Colonic mucosa (tissue), 4 donors: ENCODE results near the gene CCDC7. TPM values are rescaled to one million over a fixed set of nuclear protein-coding genes. Genes with fewer than 3 reads are reported as not detected.
"Not testable (repeated sequence)": the region's sequence is repeated elsewhere in the genome, so short reads cannot be mapped to it uniquely, and the experiment has no call there.

ENCODE experiments used
- DNase-seq: peaks from one replicate; pipeline ENCODE4 v3.0.0-alpha.2; 2020
- H3K27ac ChIP-seq: fragments of 200-600 bp; one replicate; pipeline ENCODE4 v1.8.0; 2021
- H3K27me3 ChIP-seq: fragments of 200-600 bp; one replicate; pipeline ENCODE4 v1.8.0; 2021
- H3K36me3 ChIP-seq: fragments of 200-600 bp; one replicate; pipeline ENCODE4 v1.8.0; 2021
- H3K4me1 ChIP-seq: fragments of 200-600 bp; one replicate; pipeline ENCODE4 v1.8.0; 2021; ENCODE audit warnings: mild to moderate bottlenecking
- H3K4me3 ChIP-seq: fragments of 200-600 bp; one replicate; pipeline ENCODE4 v1.8.0; 2021
- H3K9ac ChIP-seq, 2 donors: one replicate each; pipeline ENCODE4 v1.7.0; 2013; ENCODE audit warnings: control low read depth in 2 of 2, low read depth in 2 of 2, low read length in 2 of 2
- H3K9me3 ChIP-seq: fragments of 200-600 bp; one replicate; pipeline ENCODE4 v1.8.0; 2021
- intact Hi-C: fragments of 100-400 bp; cut with DNase I; formaldehyde crosslinking; loops from one replicate; pipeline ENCODE4 v1.14.1; 2022
- total RNA-seq, 2 donors: library from RNA; stranded (reverse); fragmentation: NEBNext Ultra II Directional in 1 of 2; extraction: Animal tissue kit (Norgen Biotek cat#: 25700) in 1 of 2; gene quantifications; one replicate each; pipeline ENCODE4 v1.2.1, GENCODE V29; 2021
- TF ChIP-seq, protein P1 (sequence below): fragments of 200-600 bp; IDR thresholded peaks from one replicate; pipeline ENCODE4 v1.8.0; 2022; ENCODE audit warnings: antibody characterized with exemption, mild to moderate bottlenecking
- donor health status: healthy.
- donor health status: DM: no; HTN: no; CAD: no.
- donor health status: DM: no; HTN: no; CAD: no.

Gene CCDC7
- total RNA-seq, 2 donors from 2014 or later = 9.9 TPM

DNA sequence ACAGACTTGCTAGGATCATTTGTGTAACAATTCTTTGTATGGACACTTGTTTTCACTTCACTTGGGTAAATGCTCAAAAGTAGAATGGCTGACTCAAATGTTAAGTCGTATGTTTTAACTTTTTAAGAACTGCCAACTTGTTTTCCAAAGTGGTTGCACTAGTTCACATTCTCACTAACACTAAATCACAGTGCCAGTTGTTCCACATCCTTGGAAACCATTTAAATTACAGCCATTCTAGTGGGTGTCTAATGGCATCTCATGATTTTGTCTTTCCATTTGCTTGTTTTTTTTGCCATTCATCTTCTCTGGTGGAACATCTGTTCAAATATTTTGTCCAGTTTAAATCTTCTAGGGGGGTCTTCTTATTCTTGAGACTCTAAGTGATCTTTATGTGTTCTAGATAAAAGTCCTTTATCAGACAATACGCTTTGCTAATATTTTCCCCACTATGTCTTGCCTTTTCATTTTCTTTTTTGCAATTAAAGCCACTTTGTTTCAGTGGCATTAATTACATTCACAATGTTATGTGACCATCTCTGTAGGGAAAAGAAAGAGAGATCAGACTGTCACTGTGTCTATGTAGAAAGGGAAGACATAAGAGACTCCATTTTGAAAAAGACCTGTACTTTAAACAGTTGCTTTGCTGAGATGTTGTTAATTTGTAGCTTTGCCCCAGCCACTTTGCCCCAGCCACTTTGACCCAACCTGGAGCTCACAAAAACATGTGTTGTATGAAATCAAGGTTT lies 448.1 kb downstream of the CCDC7 start:
- H3K27me3 ChIP-seq = no peaks in the 10 kb centered on the region
- no peaks in the 10 kb centered on the region for H3K4me1 ChIP-seq
- H3K4me3 ChIP-seq = no peak overlapping the region
- H3K9ac ChIP-seq = no peak overlapping the region
- peaks cover 6% of the 10 kb centered on the region for H3K36me3 ChIP-seq
- H3K9me3 ChIP-seq = no peaks in the 10 kb centered on the region
- H3K27ac ChIP-seq = no peak overlapping the region
- DNase-seq = no peak
- intact Hi-C loops = no loop called here
- TF ChIP-seq, protein P1, sequence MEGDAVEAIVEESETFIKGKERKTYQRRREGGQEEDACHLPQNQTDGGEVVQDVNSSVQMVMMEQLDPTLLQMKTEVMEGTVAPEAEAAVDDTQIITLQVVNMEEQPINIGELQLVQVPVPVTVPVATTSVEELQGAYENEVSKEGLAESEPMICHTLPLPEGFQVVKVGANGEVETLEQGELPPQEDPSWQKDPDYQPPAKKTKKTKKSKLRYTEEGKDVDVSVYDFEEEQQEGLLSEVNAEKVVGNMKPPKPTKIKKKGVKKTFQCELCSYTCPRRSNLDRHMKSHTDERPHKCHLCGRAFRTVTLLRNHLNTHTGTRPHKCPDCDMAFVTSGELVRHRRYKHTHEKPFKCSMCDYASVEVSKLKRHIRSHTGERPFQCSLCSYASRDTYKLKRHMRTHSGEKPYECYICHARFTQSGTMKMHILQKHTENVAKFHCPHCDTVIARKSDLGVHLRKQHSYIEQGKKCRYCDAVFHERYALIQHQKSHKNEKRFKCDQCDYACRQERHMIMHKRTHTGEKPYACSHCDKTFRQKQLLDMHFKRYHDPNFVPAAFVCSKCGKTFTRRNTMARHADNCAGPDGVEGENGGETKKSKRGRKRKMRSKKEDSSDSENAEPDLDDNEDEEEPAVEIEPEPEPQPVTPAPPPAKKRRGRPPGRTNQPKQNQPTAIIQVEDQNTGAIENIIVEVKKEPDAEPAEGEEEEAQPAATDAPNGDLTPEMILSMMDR = no peak

DNA sequence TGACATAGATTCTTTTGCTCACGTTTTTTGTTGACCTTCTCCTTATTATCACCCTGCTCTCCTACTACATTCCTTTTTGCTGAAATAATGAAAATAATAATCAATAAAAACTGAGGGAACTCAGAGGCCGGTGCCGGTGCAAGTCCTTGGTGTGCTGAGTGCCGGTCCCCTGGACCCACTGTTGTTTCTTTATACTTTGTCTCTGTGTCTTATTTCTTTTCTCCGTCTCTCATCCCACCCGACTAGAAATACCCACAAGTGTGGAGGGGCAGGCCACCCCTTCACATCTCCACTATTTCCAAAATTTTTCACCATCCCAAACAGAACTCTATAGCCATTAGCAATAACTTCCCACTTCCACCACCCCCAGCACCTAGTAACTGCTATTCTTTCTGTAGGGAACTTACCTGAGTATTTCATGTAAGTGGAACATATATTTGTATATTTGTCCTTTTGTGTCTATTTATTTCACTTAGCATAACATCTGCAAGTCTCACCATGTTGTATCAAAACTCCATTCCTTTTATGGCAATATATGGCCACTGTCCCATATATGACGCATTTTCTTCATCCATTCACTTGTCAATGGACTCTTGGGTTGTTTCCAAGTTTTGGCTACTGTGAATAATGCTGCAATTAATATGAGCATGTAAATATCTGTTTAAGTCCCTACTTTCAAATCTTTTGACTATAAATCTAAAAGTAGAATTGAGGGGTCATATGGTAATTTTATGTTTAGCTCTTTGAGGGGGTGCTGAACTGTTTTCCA lies 449.4 kb downstream of the CCDC7 start:
- DNase-seq, H3K9ac ChIP-seq, H3K36me3 ChIP-seq, H3K4me3 ChIP-seq, H3K9me3 ChIP-seq, intact Hi-C loops, H3K4me1 ChIP-seq, H3K27ac ChIP-seq, H3K27me3 ChIP-seq: not testable (repeated sequence)

DNA sequence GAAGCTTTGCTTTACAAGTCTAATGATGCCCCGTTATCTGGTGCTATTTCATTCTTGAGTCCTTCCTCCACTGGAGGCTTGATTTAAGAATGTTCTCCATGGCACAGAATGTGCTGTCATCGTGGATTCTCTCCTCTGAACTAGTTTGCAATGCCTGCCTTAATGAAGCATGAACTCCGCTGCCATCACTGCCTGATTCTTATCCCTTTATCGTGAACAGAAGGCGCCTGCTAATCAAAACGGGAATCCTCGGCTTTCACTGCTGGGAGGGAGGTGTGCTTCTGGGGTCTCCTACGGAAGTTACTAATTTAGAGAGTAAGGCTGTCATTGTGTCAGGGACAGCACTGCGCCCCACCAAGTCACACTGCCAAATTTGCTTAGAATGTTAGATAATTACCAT lies 455.9 kb downstream of the CCDC7 start:
- TF ChIP-seq, protein P1 = no peak
- intact Hi-C loops = no loop called here
- H3K9ac ChIP-seq = no peak overlapping the region
- no peaks in the 10 kb centered on the region for H3K4me1 ChIP-seq
- no peak overlapping the region for H3K27ac ChIP-seq
- H3K9me3 ChIP-seq = no peaks in the 10 kb centered on the region
- DNase-seq = no peak
- no peaks in the 10 kb centered on the region for H3K27me3 ChIP-seq
- no peak overlapping the region for H3K4me3 ChIP-seq
- H3K36me3 ChIP-seq = peaks cover 6% of the 10 kb centered on the region

DNA sequence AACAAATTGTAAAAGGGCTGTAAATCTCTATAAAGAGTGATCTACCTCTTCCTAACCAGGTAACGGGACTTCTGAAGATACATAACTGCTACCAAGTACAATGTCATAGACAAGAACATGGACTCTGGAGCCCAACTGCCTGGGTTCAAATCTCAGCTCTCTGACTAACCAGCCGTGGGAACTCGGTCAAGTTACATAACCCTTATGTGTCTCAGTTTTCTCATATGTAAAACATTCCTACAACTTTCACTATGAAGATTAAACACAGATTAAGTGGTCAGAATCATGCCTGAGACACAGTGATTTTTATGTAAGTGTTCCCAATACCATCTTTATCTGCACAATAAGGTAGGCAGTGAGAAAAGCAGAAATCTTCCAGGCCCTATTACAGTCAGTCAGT lies 459.5 kb downstream of the CCDC7 start:
- TF ChIP-seq, protein P1 = no peak
- Histone ChIP-seq H3K27me3 (no peaks in the 10 kb centered on the region), H3K4me3 (no peak overlapping the region), H3K27ac (no peak overlapping the region), H3K9ac (no peak overlapping the region), H3K4me1 (no peaks in the 10 kb centered on the region), H3K36me3 (no peaks in the 10 kb centered on the region), H3K9me3 (no peaks in the 10 kb centered on the region)
- intact Hi-C loops = no loop called here
- no peak for DNase-seq

DNA sequence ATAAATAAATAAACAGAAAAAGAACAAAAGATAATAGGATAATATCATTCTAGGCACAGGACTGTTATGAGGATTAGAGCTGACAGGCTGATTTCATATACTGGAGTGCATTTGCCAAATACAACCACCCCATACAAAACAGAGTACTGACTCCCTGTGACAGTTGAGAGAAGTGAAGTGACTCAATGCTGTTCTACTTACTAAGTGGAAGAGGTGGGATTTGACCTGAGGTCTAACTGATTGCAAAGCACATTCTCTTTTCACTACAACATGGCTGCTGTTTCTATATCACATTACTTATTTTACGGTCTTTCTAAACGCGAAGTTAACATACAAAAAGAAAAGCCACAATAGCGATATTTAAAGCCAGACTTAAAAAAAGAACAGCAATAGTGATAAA lies 460.7 kb downstream of the CCDC7 start:
- H3K27ac ChIP-seq = no peak overlapping the region
- no peaks in the 10 kb centered on the region for H3K4me1 ChIP-seq
- no peak overlapping the region for H3K9ac ChIP-seq
- no peak overlapping the region for H3K4me3 ChIP-seq
- no peaks in the 10 kb centered on the region for H3K9me3 ChIP-seq
- TF ChIP-seq, protein P1 = no peak
- no peak for DNase-seq
- H3K27me3 ChIP-seq = no peaks in the 10 kb centered on the region
- no peaks in the 10 kb centered on the region for H3K36me3 ChIP-seq
- intact Hi-C loops = no loop called here

DNA sequence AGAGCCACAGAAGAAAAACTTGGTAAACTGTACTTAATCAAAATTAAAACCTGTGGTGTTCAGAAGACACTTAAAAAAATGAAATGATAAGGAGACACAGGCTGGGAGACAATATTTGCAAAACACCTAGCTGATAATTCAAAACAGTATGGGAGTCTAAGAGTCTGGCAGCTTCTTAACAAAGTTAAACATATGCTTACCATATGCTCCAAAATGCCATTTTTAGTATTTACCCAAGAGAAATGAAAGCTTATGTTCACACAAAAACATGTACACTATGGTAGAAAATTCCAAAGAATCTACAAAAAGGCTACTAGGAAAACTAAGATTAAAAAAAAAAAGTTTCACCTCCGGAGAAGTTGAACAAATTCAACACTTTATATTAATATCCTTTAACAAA lies 463.5 kb downstream of the CCDC7 start:
- intact Hi-C loops = no loop called here
- H3K9ac ChIP-seq = no peak overlapping the region
- H3K4me3 ChIP-seq = no peak overlapping the region
- TF ChIP-seq, protein P1 = no peak
- no peaks in the 10 kb centered on the region for H3K36me3 ChIP-seq
- H3K27me3 ChIP-seq = no peaks in the 10 kb centered on the region
- H3K27ac ChIP-seq = no peak overlapping the region
- no peaks in the 10 kb centered on the region for H3K9me3 ChIP-seq
- no peaks in the 10 kb centered on the region for H3K4me1 ChIP-seq
- DNase-seq = no peak

DNA sequence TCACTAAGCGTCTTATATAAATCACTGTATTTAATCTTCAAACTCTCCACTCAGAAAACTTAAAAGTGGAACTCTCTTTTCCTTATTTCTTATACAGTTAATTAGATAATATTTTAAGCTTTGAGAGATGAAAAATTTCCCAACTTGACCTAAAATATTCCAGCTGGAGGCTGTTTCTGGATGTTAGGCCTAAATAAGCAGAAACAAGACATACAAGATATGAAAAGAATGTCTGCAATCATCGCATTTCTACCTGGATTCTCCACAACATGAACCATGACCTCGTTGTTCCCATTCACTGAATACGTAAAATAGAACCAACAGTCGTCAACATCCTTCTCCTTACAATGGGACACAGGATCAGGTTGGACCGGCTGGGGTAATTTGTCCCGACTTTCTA lies 464.0 kb downstream of the CCDC7 start:
- H3K36me3 ChIP-seq, H3K4me3 ChIP-seq, H3K9me3 ChIP-seq, intact Hi-C loops, H3K4me1 ChIP-seq, H3K9ac ChIP-seq, DNase-seq, H3K27ac ChIP-seq, H3K27me3 ChIP-seq: not testable (repeated sequence)
